CD4-positive, alpha-beta T cell (primary cell): ENCODE data around the gene RAE1. TPM values are rescaled to one million over a fixed set of nuclear protein-coding genes. Genes with fewer than 3 reads are reported as not detected.

Source experiments
- ATAC-seq: fragments of 200-7000 bp; cut with Tn5 transposase; one replicate; pipeline ENCODE4 v1.10.0; 2022; ENCODE audit warnings: mild to moderate bottlenecking; ENCODE audit not compliant: poor library complexity
- CTCF ChIA-PET: fragments of 350-600 bp; sonication (Branson Sonifier 250); formaldehyde crosslinking; loops from one replicate; lab custom pipeline; 2021; ENCODE audit warnings: antibody characterized with exemption, inconsistent platforms; lab: Charles Lee
- POLR2A ChIA-PET: fragments of 350-600 bp; sonication (Branson Sonifier 250); formaldehyde crosslinking; loops from one replicate; lab custom pipeline; 2021; ENCODE audit warnings: antibody characterized with exemption, inconsistent platforms; lab: Charles Lee
- DNase-seq, 14 experiments: peaks; one replicate each; pipeline ENCODE4 v3.0.0-alpha.2; 2013 to 2020; ENCODE audit warnings: mixed read lengths in 2 of 14
- H3K27ac ChIP-seq, 2 donors: one replicate each; pipeline versions ENCODE4 v1.5.1 to v1.7.0; 2013; ENCODE audit warnings: low read length in 2 of 2, low read depth in 1 of 2, mild to moderate bottlenecking in 1 of 2
- H3K27me3 ChIP-seq, 2 experiments: 1 replicate in 1 of 2; 2 replicates in 1 of 2; pipeline versions ENCODE4 v1.6.1 to v1.7.0; 2013; ENCODE audit warnings: low read length in 2 of 2, control low read depth in 1 of 2, mild to moderate bottlenecking in 1 of 2, moderate library complexity in 1 of 2; ENCODE audit not compliant: insufficient read depth in 2 of 2, control insufficient read depth in 1 of 2
- H3K36me3 ChIP-seq: one replicate; pipeline ENCODE4 v1.6.1; 2013; ENCODE audit warnings: low read length, control low read depth; ENCODE audit not compliant: insufficient read depth
- H3K4me1 ChIP-seq: one replicate; pipeline ENCODE4 v1.6.1; 2013; ENCODE audit warnings: low read length, control low read depth; ENCODE audit not compliant: insufficient read depth
- H3K4me3 ChIP-seq: one replicate; pipeline ENCODE4 v1.5.1; 2013; ENCODE audit warnings: mild to moderate bottlenecking, low read length, moderate library complexity
- H3K9me3 ChIP-seq, 2 experiments: 1 replicate in 1 of 2; 2 replicates in 1 of 2; pipeline versions ENCODE4 v1.6.1 to v1.7.0; 2013; ENCODE audit warnings: low read length in 2 of 2, mild to moderate bottlenecking in 2 of 2, control low read depth in 1 of 2, moderate library complexity in 1 of 2; ENCODE audit not compliant: control insufficient read depth in 1 of 2, insufficient read depth in 1 of 2
- H3K27ac Mint-ChIP-seq: one replicate; pipeline ENCODE4 v1.8.0; 2020; ENCODE audit warnings: mixed read lengths
- H3K27me3 Mint-ChIP-seq: one replicate; pipeline ENCODE4 v1.8.0; 2021; ENCODE audit warnings: mixed read lengths
- H3K36me3 Mint-ChIP-seq: one replicate; pipeline ENCODE4 v1.8.0; 2021; ENCODE audit warnings: low read depth, mixed read lengths
- H3K4me1 Mint-ChIP-seq: one replicate; pipeline ENCODE4 v1.8.0; 2021; ENCODE audit warnings: low read depth, mixed read lengths
- H3K4me3 Mint-ChIP-seq: one replicate; pipeline ENCODE4 v1.8.0; 2020; ENCODE audit warnings: mild to moderate bottlenecking, mixed read lengths
- H3K9me3 Mint-ChIP-seq: one replicate; pipeline ENCODE4 v1.8.0; 2020; ENCODE audit warnings: mixed read lengths
- intact Hi-C, 2 experiments: fragments of 100-400 bp; cut with DNase I in 1 of 2; cut with micrococcal nuclease in 1 of 2; formaldehyde crosslinking; loops; one replicate each; pipeline versions ENCODE4 v1.15.1 to v1.9.0; 2023 to 2025; cut with DNase I, micrococcal nuclease
- total RNA-seq, 174 experiments: library from RNA in 2 of 174; stranded (reverse) in 2 of 174; gene quantifications; one replicate each; pipeline ENCODE4 v1.2.3 and lab custom pipeline; 2021 to 2026
- TF ChIP-seq, protein P1 (sequence below): fragments of 200-600 bp; IDR thresholded peaks from one replicate; pipeline ENCODE4 v1.8.0; 2022; ENCODE audit warnings: antibody characterized with exemption, mild to moderate bottlenecking

Gene RAE1
- total RNA-seq, 2 experiments from 2014 or later, result 58.8 to 60.7 TPM

DNA sequence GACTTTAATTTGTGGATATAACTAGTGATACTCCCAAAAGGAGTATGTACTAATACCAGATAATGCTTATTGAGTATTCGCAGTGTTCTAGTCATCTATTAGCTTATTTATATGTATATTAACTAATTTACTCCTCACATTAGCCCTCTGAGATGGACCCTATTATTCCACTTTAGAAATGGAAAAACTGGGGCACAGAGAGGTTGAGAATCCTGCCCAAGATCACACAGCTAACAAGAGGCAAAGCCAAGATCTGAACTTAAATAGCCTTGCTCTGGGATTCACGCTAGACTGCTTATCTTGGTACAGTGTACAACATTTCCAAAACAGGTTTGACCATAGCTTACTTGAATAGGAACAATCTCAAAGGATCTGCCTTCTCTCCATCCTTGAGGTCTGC, 29.9 kb upstream of the RAE1 start:
- CTCF ChIA-PET, result no interaction called here
- Mint-ChIP-seq H3K4me1 (no peaks in the 10 kb centered on the region), H3K4me3 (no peak overlapping the region), H3K27ac (no peak overlapping the region), H3K9me3 (peaks cover 4% of the 10 kb centered on the region), H3K27me3 (peaks cover 53% of the 10 kb centered on the region), H3K36me3 (no peaks in the 10 kb centered on the region)
- no peak for DNase-seq
- POLR2A ChIA-PET, result no interaction called here
- no peak overlapping the region for H3K4me3 ChIP-seq
- H3K27ac ChIP-seq, result no peak overlapping the region
- intact Hi-C loops, result no loop called here
- no peaks in the 10 kb centered on the region for H3K4me1 ChIP-seq
- TF ChIP-seq, protein P1, sequence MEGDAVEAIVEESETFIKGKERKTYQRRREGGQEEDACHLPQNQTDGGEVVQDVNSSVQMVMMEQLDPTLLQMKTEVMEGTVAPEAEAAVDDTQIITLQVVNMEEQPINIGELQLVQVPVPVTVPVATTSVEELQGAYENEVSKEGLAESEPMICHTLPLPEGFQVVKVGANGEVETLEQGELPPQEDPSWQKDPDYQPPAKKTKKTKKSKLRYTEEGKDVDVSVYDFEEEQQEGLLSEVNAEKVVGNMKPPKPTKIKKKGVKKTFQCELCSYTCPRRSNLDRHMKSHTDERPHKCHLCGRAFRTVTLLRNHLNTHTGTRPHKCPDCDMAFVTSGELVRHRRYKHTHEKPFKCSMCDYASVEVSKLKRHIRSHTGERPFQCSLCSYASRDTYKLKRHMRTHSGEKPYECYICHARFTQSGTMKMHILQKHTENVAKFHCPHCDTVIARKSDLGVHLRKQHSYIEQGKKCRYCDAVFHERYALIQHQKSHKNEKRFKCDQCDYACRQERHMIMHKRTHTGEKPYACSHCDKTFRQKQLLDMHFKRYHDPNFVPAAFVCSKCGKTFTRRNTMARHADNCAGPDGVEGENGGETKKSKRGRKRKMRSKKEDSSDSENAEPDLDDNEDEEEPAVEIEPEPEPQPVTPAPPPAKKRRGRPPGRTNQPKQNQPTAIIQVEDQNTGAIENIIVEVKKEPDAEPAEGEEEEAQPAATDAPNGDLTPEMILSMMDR, result no peak
- no peaks in the 10 kb centered on the region for H3K36me3 ChIP-seq
- H3K27me3 ChIP-seq, result peaks cover 0 to 16% of the 10 kb centered on the region in 2 experiments
- no peak for ATAC-seq
- no peaks in the 10 kb centered on the region for H3K9me3 ChIP-seq

DNA sequence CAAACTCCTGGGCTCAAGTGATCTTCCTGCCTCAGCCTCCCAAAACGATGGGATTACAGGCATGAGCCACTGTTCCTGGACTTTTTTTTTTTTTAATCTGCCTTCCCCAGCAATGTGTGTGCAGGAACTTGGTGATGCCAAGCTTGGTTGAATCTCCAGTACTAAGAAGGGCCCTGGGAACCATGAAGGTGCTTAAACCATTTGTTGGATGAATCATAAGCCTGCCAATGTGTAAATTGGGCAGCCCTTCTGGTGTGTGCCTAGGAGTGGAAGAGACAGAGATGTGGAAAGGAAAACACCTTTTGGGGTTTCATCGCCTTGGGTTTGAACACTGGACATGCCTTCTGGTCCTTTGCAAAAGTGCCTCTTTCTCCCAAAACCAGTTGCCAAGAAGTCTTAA, 28.6 kb upstream of the RAE1 start:
- no peaks in the 10 kb centered on the region for H3K36me3 ChIP-seq
- H3K4me1 ChIP-seq, result no peaks in the 10 kb centered on the region
- ATAC-seq, result no peak
- POLR2A ChIA-PET, result no interaction called here
- Mint-ChIP-seq H3K27me3 (peaks cover 62% of the 10 kb centered on the region), H3K4me3 (no peak overlapping the region), H3K36me3 (no peaks in the 10 kb centered on the region), H3K4me1 (no peaks in the 10 kb centered on the region), H3K9me3 (peaks cover 4% of the 10 kb centered on the region), H3K27ac (no peak overlapping the region)
- peaks cover 6 to 16% of the 10 kb centered on the region in 2 experiments for H3K27me3 ChIP-seq
- TF ChIP-seq, protein P1, result no peak
- no peak overlapping the region for H3K27ac ChIP-seq
- H3K4me3 ChIP-seq, result no peak overlapping the region
- intact Hi-C loops, result no loop called here
- no peak for DNase-seq
- H3K9me3 ChIP-seq, result no peaks in the 10 kb centered on the region
- CTCF ChIA-PET, result no interaction called here

DNA sequence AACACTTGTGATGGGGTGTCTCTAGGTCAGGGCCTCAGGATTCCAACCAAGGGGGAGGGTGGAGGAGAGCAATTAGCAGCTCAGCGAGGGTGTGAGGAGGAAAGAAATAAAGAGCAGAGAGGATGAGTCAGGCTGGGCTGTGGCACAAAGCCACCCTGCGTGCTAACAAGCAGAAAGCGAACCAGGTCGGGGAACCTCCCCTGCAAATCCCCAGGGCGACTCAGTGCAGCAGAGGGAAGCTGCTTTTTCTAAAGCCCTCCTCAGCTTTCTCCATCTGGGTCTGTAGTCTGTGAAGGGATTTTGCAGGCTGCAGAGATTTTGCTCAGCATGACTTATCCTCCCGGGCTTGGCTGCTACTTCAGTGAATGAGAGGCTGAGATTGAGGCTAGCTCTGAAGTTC, 28.0 kb upstream of the RAE1 start:
- Mint-ChIP-seq H3K27ac (no peak overlapping the region), H3K9me3 (peaks cover 4% of the 10 kb centered on the region), H3K36me3 (no peaks in the 10 kb centered on the region), H3K4me1 (no peaks in the 10 kb centered on the region), H3K4me3 (no peak overlapping the region), H3K27me3 (peaks cover 61% of the 10 kb centered on the region)
- H3K36me3 ChIP-seq, result no peaks in the 10 kb centered on the region
- ATAC-seq (no peak), DNase-seq (no peak)
- ChIA-PET POLR2A (no interaction called here), CTCF (no interaction called here)
- H3K4me1 ChIP-seq, result no peaks in the 10 kb centered on the region
- TF ChIP-seq, protein P1, result no peak
- no peaks in the 10 kb centered on the region for H3K9me3 ChIP-seq
- peaks cover 6 to 19% of the 10 kb centered on the region in 2 experiments for H3K27me3 ChIP-seq
- intact Hi-C loops, result no loop called here
- H3K4me3 ChIP-seq, result no peak overlapping the region
- H3K27ac ChIP-seq, result no peak overlapping the region
